Tongue (tissue), 2 donors: Measurements from ENCODE around the gene LYRM2. TPM values are rescaled to one million over a fixed set of nuclear protein-coding genes. Genes with fewer than 3 reads are reported as not detected.

ENCODE experiments used
- DNase-seq: peaks from one replicate; pipeline ENCODE4 v3.0.0-alpha.2; 2015
- total RNA-seq: library from RNA; depleted of rRNA; stranded (reverse); fragments of >200 nt; gene quantifications from one replicate; pipeline ENCODE4 v1.2.3, GENCODE V29; 2014

LYRM2 gene
- total RNA-seq = 26.4 TPM

DNA sequence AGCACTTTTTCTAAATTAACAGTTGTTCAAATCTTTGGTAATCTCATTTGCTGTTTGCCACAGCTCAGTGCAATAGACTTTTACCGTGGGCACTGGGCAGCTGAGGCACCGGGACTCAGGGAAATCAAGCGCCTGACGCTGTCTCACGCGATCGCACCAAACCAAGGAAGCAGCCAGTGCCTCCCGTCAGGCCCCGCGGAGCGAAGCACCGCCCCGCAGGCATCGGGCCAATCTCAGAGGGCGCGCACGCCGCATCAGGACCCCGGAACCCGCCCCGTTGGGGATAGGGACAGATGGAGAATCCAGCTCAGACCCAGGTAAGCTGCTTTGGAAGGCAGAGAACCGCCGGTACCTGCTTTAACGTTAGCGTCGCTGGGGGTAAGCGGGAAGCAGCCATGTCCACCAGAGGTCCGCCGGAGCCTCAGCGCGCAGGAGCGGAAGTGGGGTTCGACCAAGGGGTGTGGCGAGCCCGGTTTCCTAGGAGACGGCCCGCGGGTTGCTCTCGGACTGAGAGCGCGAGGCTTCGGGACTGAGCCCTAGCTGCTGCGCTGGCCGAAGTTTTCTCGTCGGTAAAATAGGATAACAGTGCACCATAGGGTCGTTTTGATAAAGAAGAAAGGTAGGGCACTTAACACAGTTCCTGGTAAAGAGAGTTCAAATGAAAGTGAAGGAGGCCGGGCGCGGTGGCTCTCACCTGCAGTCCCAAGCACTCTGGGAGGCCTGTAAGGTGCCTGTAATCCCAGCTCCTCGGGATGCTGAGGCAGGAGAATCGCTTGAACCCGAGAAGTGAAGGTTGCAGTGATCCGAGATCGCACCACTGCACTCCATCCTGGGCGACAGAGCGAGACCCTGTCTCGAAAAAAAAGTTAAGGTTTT is at the start of gene LYRM2:
Gene LYRM2, minus strand, starts transcription at position 428 of the 876 bp plus-strand sequence. Its CDS starts 31 bp downstream, at position 397.
- peak; percentile 98 for DNase-seq

DNA sequence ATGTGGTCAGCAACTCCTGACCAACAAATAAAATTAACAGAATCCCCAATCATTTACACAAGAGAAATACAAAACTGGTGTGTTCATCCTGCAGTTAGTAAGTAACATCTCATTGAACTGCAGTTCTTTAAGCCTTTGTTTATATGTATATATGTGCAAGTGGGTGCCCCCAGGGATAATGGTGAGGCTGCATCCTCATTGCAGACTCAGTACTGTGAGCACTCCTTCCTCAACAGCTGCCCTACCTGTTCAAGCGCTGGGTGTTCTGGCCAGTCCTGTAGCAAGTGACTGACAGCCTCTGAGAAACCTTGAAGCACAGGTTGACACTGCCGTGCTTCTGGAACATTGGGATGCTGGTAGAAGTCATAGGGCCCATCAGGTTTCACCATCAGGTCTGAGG is 49.8 kb upstream of the LYRM2 start:
- no peak for DNase-seq

GRCh38 chr6:89685311-89685710 is 46.8 kb upstream of the LYRM2 start:
- DNase-seq = no peak

- no peak for DNase-seq
These were observed 44.4 kb upstream of the LYRM2 start for GRCh38 chr6:89682991-89683390.

DNA sequence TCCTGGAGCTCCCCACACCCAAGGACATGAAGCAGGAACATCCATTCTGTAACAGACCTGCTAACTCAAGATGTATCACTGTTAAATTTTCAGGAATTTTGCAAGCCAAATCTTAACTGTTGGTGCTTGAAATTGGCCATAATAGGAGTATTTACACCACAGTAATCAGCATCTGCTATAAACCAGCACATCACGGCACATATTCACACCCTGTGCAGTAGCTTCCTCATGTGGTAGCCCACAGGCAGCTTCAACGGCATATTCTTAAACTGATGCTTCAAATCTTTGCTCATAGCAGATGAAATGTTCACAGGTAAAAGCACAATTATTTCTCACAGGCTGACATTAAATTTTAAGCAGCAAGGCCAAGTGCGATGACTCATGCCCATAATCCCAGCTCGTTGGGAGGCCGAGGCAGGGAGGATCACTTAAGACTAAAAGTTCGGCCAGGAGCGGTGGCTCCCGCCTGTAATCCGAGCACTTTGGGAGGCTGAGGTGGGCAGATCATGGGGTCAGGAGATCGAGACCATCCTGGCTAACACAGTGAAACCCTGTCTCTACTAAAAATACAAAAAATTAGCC is 43.5 kb upstream of the LYRM2 start:
- no peak for DNase-seq

GRCh38 chr6:89680551-89680950 is 42.0 kb upstream of the LYRM2 start:
- no peak for DNase-seq

- DNase-seq = peak; percentile 12
These were observed 41.6 kb upstream of the LYRM2 start for GRCh38 chr6:89680150-89680549.

GRCh38 chr6:89679215-89680120 is 40.9 kb upstream of the LYRM2 start:
- DNase-seq = no peak

GRCh38 chr6:89678531-89678930 is 40.0 kb upstream of the LYRM2 start:
- DNase-seq = no peak

DNA sequence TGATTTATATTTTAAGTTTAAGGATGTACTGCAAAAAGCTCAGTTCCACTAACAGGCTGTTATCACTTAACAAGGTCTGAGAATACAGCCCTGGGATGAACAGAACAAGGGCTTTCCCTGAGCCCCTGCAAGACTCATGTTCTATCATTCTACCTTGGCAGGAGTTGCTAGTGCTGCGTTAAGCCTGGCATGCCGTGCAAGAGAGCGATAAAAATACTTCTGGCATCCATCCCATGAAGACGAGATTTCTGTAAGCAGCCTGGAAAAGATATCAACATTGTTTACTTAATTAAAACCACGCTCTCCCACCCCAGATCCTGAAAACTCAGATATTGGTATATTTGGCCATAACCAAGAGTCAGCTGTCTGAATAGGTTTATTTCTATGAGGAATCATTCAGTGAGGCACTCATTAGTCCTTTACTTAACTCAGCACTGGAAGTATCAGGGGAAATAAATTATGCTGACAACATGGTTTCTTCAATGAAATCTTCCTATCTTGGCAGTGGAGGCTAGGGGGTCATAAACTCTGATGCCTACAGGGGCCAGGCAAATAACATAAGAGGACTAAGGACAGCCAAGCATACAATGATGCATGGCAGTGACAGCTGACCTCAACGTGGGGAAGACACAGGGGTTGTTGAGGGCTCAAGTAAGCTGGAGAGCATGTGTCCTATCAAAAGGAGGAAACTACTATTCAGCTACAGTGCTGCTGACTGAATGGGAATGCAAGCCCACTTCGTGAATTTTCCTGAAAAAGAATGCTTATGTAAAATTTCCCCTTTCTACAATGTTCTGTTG is 37.6 kb upstream of the LYRM2 start:
- DNase-seq = peak; percentile 10

GRCh38 chr6:89670935-89671565 is 32.5 kb upstream of the LYRM2 start:
- no peak for DNase-seq

GRCh38 chr6:89669002-89669401 is 30.5 kb upstream of the LYRM2 start:
- no peak for DNase-seq

DNA sequence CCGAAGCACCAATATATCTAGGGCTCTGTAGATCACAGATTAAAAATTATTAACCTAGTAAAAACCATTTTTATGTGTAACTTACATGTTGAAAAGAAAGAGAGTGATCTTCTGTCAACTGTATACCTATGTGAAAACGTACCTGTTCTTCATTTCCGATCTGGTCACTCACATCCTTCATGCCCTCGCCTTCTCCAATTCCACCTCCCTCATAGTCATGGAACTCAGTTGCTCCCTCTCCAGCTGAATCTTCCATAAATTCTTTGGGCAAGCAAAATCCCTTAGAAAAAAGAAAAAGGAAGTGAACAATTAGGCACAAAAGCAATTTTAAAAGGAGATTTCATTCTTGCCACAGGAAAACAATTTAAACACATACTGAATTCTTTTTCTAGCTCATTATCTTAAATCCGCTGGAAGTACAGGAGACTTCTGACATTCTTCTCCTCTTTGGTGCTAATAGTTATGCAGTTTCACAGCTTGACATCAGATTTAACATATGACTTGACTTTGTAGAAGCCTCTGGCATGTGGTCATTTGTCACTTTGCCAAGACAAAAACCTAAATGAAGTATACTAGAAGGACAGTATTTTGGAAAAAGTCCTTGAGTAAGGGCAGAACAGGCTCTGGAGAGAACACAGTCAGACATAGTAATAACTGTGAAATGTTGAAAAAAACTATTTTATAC is 29.5 kb upstream of the LYRM2 start:
- peak; percentile 11 for DNase-seq

GRCh38 chr6:89662659-89663223 is 24.2 kb upstream of the LYRM2 start:
- no peak for DNase-seq

DNA sequence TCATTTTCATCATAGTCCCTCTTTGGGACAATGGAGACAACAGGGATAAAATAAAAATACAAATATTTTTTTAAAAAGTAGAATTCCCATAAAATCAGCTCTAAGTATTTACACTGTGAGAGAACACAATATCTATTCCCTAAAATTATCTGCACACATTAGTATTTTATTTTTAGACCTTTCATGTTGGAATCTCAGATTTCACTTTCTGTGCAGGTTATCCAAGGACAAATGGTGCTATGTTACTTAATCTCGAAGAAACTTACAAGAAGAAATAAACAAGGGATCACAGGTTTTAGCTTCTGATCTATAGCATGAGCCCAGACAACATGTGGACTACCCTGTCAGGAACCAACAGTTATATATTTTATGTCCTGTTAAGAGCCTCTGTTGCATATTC is 23.0 kb upstream of the LYRM2 start:
- DNase-seq = no peak

GRCh38 chr6:89660981-89661380 is 22.4 kb upstream of the LYRM2 start:
- DNase-seq = no peak

DNA sequence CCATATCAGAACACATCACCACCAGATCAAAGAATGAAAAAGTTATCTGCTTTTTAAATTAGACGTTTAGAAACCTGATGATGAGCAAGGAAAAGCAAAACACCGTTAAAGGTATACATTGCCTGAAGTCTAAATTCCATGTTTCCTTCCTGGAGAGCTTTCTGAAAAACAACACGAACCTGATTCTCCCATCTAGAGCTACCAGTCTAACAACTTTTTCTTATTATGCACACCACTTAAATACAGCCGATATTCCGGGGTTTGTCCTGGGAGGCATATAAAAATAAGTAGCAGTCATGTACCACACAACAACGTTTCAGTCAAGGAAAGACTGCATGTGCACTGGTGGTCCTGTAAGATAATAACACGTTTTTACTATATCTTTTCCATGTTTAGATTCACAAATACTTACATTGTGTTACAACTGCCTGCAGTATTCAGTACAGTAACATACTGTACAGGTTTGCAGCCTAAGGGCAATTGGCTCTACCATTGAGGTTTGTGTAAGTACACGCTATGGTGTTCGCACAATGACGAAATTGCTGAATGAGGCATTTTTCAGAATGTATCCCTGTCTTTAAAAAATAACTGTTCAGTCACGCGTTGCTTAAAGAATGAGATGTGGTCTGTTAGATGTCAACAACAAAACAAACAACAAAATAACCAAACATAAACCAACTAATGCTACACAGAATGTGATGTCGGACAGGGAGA is 19.1 kb upstream of the LYRM2 start:
- no peak for DNase-seq

- no peak for DNase-seq
These were observed 16.6 kb upstream of the LYRM2 start for GRCh38 chr6:89655122-89655521.

- DNase-seq = no peak
These were observed 12.0 kb upstream of the LYRM2 start for GRCh38 chr6:89650579-89650978.

DNA sequence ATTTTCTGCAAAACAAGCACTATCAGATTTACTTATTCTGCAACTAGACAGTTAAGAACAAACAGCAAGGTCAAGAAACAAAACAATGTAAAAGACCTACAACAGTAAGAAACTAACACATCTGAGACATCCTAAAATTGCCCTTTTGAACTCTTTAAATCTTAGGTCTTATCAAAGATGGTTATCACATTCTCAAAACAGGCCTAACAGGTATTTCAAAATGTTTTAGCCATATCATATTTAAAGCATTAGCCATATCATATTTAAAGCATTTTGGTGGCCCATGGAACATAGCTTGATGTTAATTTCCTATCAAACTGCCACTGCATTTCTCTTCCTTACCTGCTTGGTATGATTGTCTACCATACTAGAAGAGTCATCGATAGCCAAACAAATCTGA is 11.1 kb upstream of the LYRM2 start:
- no peak for DNase-seq
